ENCODE results near the gene INSYN2B. TPM values are rescaled to one million over a fixed set of nuclear protein-coding genes. Genes with fewer than 3 reads are reported as not detected.

INSYN2B gene
- total RNA-seq, 1 donor from 2014 or later = 0.56 TPM

- peaks cover 2% of the 10 kb centered on the region for H3K36me3 Mint-ChIP-seq
- peaks cover 17% of the 10 kb centered on the region for H3K27me3 Mint-ChIP-seq (ENCODE audit: low read depth)
- no peaks in the 10 kb centered on the region for H3K4me1 Mint-ChIP-seq
- no peak for TF ChIP-seq CTCF (IDR thresholded peaks at IDR 0.05; ENCODE audit: unreplicated experiment)
- H3K4me3 Mint-ChIP-seq = no peak overlapping the region
- H3K27ac Mint-ChIP-seq = no peak overlapping the region
- DNase-seq (ENCODE audit: low spot score in 2 of 2, unreplicated experiment in 2 of 2) = no peak
- peaks cover 16% of the 10 kb centered on the region for H3K9me3 Mint-ChIP-seq
These were observed 132.0 kb downstream of the INSYN2B start for GRCh38 chr5:169848271-169848670.

- no peak for DNase-seq (ENCODE audit: low spot score in 2 of 2, unreplicated experiment in 2 of 2)
- Mint-ChIP-seq H3K36me3 (peaks cover 2% of the 10 kb centered on the region), H3K4me3 (no peak overlapping the region), H3K4me1 (no peaks in the 10 kb centered on the region), H3K27me3 (ENCODE audit: low read depth) (peaks cover 17% of the 10 kb centered on the region), H3K9me3 (peaks cover 16% of the 10 kb centered on the region), H3K27ac (no peak overlapping the region)
- no peak for TF ChIP-seq CTCF (IDR thresholded peaks at IDR 0.05; ENCODE audit: unreplicated experiment)
These were observed 132.8 kb downstream of the INSYN2B start for GRCh38 chr5:169847519-169847918.

GRCh38 chr5:169842699-169843098 lies 137.6 kb downstream of the INSYN2B start:
- Mint-ChIP-seq H3K27ac (no peak overlapping the region), H3K36me3 (no peaks in the 10 kb centered on the region), H3K4me3 (no peak overlapping the region), H3K9me3 (no peaks in the 10 kb centered on the region), H3K27me3 (ENCODE audit: low read depth) (peaks cover 21% of the 10 kb centered on the region), H3K4me1 (no peaks in the 10 kb centered on the region)
- no peak for TF ChIP-seq CTCF (IDR thresholded peaks at IDR 0.05; ENCODE audit: unreplicated experiment)
- no peak for DNase-seq (ENCODE audit: low spot score in 2 of 2, unreplicated experiment in 2 of 2)

GRCh38 chr5:169840405-169840804 lies 139.9 kb downstream of the INSYN2B start:
- H3K9me3 Mint-ChIP-seq = no peaks in the 10 kb centered on the region
- no peak overlapping the region for H3K27ac Mint-ChIP-seq
- no peak for TF ChIP-seq CTCF (IDR thresholded peaks at IDR 0.05; ENCODE audit: unreplicated experiment)
- H3K27me3 Mint-ChIP-seq (ENCODE audit: low read depth) = peaks cover 16% of the 10 kb centered on the region
- H3K4me3 Mint-ChIP-seq = no peak overlapping the region
- no peak for DNase-seq (ENCODE audit: low spot score in 2 of 2, unreplicated experiment in 2 of 2)
- H3K4me1 Mint-ChIP-seq = no peaks in the 10 kb centered on the region
- no peaks in the 10 kb centered on the region for H3K36me3 Mint-ChIP-seq

- Mint-ChIP-seq H3K4me3 (no peak overlapping the region), H3K9me3 (no peaks in the 10 kb centered on the region), H3K27ac (no peak overlapping the region), H3K4me1 (no peaks in the 10 kb centered on the region), H3K36me3 (no peaks in the 10 kb centered on the region), H3K27me3 (ENCODE audit: low read depth) (peaks cover 10% of the 10 kb centered on the region)
- no peak for DNase-seq (ENCODE audit: low spot score in 2 of 2, unreplicated experiment in 2 of 2)
- TF ChIP-seq CTCF (IDR thresholded peaks at IDR 0.05; ENCODE audit: unreplicated experiment) = no peak
These were observed 141.6 kb downstream of the INSYN2B start for GRCh38 chr5:169838688-169839087.

- H3K4me3 Mint-ChIP-seq = no peak overlapping the region
- H3K36me3 Mint-ChIP-seq = no peaks in the 10 kb centered on the region
- H3K27me3 Mint-ChIP-seq (ENCODE audit: low read depth) = peaks cover 10% of the 10 kb centered on the region
- H3K27ac Mint-ChIP-seq = no peak overlapping the region
- DNase-seq (ENCODE audit: low spot score in 2 of 2, unreplicated experiment in 2 of 2) = no peak
- no peak for TF ChIP-seq CTCF (IDR thresholded peaks at IDR 0.05; ENCODE audit: unreplicated experiment)
- H3K9me3 Mint-ChIP-seq = no peaks in the 10 kb centered on the region
- H3K4me1 Mint-ChIP-seq = no peaks in the 10 kb centered on the region
These were observed 142.6 kb downstream of the INSYN2B start for GRCh38 chr5:169837686-169838085.
